CD4-positive, alpha-beta T cell treated with Interleukin-6 for 4 hours (primary cell): Measurements from ENCODE around the gene CHST6.
"Not testable (repeated sequence)": the region's sequence is repeated elsewhere in the genome, so short reads cannot be mapped to it uniquely, and the experiment has no call there.

Source experiments
- DNase-seq: peaks from one replicate; pipeline ENCODE4 v3.0.0-alpha.2; 2020; ENCODE audit warnings: mixed read lengths

CHST6 gene

DNA sequence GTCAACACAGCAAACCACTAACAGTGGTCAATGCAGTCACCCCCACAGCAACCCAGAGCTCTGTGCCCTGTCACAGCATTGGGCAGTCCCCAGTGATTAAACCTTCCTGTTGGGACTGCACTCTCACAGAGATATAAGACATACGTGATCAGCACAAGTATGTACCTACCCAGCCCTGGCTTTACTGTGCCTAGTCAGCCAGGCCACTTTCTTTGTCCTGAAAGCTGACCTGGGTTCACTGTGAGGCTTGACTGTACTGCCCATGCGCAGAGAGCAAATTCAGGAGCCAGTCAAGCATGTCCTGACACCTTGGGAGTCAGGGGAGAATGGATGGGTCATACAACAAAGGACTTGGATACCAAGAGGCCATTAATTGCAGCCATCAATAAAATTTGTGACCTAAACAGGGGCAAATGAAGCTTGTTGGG lies 19.8 kb downstream of the CHST6 start:
- DNase-seq = no peak

DNA sequence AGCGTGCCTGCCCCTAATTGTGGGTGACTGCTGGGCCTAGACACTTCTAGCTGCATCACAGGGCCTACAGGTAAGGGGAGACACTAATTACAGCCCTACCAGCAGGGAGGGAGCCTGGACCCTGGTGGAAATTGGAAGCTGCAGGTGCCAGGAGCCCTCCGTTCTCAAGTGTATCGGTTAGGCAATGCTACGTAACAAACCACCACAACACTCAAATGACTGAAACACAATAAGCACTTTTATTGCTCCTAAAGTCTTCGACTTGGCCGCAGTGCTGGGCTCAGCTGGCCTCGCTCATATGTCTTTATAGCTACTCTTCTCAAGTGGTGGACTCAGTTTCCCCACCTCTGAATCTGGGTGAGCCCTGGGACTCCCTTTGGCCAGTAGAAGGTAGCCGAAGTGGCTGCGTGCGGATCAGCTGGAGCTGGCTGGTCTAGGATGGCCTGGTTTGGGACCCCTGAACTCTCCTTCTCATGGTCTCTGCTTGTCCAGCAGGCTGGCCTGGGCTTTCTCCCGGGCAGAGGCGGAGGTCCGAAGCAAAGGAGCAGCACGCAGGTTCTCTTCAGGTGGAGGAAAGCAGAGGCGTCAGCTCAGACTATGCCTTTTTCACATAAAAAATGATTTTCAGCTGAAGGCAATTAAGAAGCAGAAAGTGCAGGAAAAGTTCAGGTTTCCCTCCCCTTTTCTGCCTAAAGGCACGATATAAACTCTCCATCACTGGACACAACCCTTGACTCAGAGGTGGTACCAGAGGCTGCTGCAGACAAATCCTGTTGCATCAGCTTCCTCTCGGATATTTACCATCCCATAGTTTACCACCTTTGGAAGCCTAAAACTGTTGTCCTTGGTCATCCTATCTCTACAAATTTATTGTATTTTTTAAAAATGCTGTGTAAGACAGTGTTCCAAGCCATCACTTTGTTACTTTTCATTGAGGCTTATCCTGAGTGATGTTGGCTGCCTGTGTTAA lies 22.0 kb downstream of the CHST6 start:
- DNase-seq = no peak

DNA sequence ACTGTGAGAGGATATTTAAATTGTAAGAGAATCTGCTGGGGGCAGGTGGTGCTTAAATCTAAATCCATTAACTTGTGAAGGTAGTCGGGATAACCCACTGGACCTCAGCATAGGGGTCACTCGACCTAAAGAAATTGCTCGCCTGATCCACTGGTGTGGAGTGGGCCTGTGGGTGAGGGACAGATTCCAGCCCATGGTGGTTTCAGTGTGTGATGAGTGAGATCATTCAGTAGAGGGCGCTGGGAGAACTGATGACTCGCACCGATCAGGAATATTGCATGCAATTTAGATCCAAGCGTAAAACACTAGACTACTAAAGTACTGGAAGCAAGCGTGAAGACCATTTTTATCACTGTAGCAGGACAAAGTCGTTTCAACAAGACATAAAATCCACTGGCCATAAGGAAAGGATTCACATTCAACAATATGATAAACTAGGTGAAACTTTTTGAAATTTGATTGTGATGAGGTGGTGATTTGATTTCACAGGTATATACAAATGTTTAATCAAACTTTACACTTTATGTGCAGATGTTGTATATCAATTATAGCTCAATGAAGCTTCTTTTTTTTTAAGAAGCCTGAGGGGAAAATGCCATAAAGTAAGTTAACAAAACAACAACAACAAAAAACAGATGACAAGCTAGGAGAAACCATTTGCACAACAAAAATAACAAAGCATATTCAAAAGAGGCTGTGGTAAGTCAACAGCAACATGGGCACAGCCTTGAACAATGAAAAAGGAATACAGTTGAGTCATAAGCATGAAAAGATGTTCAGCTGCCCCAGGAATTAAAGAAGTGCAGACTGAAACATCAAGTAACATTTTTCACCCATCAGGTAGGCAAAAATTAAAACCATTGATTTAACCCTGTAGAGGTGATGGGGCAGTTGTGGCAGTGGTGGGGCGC lies 23.3 kb downstream of the CHST6 start:
- DNase-seq = peak; percentile 56

DNA sequence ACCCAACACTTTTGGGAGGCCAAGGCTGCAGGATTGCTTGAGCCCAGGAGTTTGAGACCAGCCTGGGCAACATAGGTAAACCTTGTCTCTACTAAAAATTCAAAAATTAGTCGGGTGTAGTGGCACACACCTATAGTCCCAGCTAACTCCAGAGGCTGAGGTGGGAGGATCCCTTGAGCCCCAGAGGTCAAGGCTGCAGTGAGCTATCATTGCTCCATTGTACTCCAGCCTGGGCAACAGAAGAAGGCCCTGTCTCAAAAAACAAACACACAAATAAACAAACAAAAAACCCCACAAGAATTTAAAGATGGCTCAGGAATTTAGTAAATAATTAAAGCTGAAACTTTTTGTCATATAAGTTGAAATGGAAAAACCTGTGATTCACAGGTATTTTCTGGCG lies 28.5 kb downstream of the CHST6 start:
- DNase-seq = no peak

DNA sequence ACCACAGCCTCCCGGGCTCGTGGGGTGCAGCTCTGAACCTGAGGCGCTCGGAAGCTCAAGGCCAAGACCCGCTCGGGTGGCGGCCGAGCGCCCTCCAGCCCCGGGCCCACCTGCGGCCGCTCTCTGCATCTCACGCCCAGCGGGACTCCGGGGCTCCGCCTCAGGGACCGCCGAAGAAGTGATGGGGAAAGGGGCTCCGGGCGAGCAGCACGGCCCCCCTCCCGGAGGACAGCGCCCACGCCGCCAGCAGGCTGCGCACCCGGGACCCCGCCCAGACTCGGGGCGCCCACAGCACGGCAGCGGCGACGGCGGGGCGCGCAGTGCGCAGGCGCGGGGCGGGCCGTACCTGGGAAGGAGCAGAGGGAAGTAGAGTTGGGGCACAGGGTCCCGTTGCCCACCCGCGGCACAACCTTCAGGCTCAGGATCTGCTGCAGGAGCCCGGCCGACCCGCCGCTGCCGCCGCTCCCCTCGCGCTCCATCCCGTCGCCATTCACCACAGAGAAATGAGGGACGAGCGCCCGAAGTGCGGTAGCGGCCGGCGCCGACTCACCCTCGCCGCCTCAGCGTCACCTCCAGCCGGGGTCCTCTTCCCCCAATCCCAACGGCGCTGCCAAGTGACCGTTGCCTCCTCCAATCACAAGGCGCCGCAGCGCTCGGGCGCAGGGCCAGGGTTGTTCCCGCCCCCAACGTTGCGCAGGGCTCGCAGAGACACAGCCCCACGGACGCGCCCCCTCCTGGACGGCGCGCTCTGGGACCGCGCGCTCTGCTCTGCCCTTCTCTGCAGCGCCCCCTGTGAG lies 30.9 kb downstream of the CHST6 start, which contains the start of gene TMEM170A:
Gene TMEM170A, minus strand, starts transcription at position 568 of the 797 bp plus-strand sequence. Its CDS starts 89 bp downstream, at position 479.
- DNase-seq = peak; percentile 99

DNA sequence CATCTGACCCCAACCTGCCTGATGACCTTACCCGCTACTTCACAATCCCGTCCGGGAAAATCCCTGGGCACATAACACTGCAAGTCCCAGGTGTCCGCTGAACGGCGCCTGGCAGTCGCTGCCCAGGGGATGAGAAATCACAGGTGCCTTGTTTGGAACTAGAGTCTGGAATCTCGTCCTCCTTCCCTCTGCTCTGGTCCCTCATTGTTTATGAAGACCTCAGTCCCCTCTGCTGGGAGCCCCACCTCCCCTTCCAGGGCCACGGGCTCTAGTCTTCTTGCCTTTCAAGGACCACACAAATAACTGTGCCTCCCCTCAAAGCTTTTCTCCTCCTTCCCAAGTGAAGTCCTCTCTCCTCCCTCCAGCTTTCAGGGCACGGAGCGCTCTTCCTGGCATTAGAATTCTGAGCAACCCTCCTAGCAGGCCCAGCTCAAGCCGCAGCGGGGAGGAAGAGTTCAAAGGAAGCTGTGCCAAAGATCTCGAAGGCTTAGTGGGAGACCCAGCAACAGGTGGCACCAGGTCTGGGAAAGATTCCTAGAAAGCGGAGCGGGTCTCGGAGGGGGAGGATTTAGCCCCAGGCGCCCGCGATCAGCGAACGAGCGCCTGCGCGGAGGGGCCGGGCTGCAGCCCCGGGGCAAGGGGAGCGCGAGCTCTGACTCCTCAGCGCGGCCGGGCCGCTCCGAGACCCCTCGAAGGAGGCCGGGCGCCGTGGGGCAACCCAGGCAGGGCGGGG lies 31.7 kb downstream of the CHST6 start:
- not testable (repeated sequence) for DNase-seq

DNA sequence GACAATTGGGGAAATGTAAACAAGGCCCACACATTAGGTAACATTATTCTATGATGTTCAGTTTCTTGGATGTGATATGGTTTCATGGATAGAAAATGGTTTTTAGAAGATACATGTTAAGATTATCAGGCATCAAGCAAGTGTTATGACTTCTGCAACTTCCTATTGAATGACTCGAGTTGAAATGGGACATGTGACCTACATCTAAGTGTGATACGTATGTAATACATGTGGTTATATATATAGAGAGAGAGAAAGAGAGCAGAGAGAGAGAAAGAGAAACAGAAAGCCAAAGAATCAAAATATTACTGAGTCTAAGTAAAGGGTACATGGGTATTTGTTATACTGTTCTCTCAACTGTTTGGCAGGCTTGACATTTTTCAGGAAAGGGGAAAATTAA lies 32.4 kb downstream of the CHST6 start:
- DNase-seq = no peak

DNA sequence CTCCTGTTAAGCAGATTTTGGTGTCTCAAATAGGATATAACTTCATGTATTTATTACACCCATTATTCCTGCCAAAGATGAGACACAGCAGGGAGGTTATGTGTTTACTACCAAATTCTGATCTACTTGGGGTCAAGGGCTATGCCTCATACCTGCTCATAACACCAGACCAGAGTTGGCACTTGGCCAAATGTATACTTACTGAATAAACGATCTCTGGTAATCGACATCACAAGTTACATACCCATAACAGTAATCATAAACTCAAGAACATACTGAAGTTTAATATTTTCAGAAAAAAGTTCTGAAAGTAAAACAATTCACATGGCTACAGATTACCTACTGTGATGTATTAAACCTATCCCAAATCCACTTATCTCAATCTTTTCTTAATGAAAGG lies 33.7 kb downstream of the CHST6 start:
- DNase-seq = no peak

DNA sequence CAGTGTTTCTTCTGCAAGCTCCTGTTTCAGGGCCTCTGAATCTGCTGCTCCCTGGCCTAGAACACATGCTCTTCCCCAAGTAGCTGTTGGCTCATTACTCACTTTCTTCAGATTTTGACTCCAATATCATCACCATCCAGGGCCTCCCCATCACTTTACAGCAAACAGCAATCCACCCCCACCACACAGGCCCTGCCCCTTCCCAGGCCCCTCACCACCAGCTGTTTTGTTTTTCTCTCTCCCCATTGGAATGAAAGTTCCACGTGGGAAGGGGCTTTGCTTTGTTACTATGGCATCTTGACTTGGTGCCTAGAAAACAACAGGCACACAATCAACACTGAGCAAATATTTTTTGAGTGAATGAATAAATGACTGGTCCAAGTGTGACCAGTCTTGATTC lies 34.8 kb downstream of the CHST6 start:
- no peak for DNase-seq

DNA sequence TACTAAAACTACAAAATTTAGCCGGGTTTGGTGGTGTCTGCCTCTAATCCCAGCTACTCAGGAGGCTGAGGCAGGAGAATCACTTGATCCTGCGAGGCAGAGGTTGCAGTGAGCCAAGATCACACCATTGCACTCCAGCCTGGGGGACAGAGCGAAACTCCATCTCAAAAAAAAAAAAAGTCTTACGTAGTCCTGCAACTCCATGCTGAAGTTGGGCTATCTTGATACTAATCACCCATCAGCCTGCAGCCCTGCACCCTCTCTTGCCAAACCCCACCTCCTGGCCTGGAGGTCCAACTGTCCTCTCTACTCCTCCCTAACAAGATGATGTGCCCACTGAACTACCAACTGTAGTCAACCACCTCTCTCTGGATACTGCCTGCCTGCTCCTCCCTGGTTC lies 35.5 kb downstream of the CHST6 start:
- no peak for DNase-seq

DNA sequence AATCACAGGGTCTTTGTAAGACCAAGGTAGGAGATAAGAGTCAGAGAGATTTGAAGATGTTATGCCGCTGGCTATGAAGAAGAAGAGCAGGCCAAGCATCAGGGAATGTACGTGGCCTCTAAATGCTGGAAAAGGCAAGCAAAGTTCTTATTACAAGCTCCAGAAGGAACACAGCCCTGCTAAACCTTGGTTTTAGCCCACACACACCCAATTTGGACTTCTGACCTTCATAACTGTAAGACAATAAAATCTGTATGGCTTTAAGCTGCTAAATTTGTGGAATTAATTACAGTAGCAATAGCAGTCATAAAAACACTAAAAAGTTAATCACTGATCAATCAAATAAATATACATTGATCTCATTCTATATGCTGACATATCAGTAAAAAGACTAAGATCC lies 36.8 kb downstream of the CHST6 start:
- DNase-seq = no peak

DNA sequence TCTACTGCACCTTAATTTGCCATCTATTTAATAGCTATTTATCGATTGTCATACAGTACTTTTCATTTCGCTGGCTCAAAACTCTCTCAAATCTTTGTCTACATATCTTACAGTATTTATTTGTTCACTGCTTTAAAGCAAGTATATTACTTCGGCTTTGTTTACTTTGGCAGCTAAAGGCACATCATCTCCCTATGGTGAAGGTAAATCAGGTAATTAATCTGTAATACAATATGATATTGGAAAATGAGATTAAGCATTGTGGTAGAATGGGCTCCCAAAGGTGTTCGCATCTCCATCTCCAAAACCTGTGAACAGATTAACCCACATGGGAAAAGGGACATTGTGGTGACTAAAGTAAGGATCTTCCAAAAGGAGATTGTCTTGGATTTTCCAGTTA lies 37.2 kb downstream of the CHST6 start:
- no peak for DNase-seq

DNA sequence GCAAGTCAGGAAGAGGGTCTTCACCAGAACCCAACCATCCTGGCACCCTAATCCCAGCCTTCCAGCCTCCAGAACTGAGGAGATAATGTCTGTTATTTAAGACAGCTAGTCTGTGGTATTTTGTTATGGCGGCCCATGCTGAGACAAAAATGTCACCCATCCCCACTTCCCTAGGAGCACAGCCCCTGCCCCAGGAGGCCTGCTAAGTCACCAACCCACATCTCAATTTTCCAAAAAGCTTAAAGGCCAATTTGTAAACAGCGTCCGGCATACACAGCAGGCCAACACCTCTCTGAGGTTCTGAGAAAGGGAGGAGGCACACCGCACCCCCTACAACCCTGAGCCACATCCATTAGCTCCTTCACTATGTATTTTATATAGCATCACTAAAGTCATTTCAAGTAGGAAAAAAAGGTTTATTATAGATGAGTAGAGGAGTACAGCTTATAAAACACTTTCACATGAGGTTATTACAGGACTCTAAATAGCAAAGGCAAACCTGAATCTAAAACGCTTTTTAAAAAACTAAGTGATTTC lies 37.7 kb downstream of the CHST6 start:
- no peak for DNase-seq

DNA sequence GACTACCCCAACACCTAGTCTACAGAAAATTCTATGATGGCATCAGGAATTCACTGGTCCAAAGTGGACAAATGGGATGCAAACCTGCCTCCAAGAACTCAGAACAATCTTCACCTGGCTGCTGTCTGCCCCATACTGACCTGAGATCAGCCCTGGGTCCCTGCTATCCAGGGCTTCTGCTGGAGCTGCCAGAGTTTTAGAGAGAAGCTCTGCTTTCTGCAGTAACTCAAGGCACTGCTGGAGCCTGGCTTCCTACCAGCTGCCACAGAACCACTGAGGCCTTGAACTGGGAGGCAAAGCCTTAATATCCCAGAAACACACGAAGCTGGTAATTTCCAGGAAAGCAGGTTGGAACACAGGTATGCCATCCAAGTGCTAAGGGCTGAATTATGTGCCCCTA lies 38.3 kb downstream of the CHST6 start:
- no peak for DNase-seq

DNA sequence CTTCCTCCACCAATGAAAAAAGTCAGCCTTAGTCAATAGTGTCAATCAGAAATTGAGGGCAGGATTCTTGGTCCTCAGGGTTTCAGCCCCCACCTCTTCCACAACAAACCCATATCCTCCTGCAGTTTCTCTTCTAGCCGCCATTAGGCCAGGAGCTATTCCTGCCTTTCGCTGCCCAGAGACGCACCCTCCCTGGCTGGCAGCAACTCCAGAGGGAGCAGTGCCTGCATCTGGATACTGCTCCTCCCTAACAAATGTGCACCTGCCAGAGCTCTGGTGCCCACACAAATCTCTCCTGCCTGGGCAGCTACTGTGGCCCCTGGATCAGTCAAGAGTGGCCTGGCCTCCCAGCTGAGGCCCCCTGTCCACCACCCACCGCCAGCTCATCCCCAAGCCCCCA lies 38.8 kb downstream of the CHST6 start:
- not testable (repeated sequence) for DNase-seq

DNA sequence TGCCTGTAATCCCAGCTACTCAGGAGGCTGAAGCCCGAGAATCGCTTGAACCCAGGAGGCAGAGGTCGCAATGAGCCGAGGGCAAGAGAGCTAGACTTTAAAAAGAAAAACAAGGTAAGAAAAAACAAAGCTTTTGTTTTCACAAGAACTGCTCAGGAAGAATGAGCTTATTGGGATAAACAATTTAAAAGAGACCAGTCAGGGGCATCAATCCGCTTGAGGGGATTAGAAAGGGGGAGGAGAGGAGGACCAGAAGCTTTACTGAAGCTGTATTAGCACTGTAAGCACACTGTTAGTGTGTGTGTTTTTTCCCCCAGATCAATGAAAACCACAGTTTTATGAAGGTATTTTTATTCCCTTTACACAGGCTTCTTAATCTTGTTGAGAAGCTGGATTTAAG lies 39.6 kb downstream of the CHST6 start:
- DNase-seq = no peak

DNA sequence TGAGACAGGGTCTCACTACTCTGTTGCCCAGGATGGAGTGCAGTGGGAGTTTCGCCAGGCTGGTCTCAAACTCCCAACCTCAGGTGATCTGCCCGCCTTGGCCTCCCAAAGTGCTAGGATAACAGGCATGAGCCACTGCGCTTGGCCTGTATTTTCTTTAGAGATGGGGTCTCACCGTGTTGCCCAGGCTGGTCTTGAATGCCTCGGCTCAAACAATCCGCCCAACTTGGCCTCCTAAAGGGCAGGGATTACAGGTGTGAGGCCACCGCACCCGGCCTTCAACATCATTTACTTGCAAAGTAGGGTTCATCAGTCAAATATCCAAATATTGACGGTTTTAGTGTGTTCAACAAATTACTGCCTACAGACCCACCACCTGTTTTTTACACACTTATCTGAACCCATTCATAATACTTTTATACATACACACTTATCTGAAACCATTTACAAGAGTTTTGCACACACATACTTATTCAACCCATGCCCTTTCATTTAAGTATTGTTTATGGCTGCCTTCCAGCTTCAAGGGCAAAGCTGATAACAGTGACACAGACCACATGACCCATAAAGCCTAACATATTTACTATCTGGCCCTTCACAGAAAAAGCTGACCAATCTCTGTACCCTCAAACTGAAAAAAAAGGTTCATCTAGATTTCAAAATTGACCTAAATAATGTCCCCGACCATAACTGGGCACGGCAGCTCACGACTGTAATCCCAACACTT lies 42.6 kb downstream of the CHST6 start:
- no peak for DNase-seq

DNA sequence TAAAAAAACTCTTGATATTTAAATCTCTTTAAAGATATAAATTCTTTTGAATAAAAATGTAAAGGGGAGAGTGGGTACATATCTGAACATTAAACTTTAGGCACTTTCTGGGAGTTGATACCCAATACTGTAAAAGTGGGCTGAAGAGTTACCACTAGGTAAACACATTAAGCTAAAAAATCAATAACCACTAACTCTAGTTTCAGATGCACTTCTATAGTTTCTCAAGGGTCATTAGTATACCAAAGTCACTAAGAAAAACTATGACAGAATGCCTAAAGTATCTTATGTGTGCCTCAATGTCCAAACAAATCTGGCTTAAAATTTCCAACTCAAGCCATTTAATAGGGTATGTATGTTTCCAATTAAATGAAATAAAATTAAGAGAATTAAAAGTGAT lies 48.8 kb downstream of the CHST6 start:
- no peak for DNase-seq

DNA sequence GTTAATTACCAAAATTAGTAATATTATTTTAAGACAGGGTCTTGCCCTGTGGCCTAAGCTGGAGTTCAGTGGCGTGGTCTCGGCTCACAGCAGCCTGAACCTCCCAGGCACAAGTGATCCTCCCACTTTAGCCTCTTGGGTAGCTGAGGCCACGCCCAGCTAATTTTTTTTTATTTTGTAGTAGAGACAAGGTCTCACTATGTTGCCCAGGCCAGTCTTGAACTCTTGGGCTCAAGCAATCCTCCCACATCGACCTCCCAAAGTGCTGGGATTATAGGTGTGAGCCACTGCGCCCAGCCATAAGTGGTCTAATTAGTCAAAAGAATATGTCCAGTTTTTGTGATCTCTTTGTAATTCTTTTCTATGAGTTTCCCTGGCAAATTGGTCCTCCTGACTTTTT lies 49.9 kb downstream of the CHST6 start:
- no peak for DNase-seq

DNA sequence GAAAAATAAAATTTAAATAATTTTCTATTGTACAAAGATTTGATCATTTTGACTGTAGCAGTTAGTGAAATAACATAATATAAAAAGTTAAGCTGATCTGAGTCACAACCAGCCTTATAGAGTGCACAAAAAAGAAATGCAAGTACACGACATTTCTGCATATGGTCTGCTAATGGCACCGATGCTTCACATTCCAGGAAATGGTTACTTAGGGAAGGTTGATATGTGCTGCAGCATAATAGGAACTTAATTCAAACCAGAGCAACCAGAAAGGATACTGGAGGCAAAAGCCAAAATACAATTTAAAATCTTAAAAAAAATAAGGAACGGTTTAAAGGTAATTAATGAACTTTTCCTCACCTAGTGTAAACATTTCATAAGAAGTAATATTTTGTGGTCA lies 51.9 kb downstream of the CHST6 start:
- DNase-seq = no peak
